Measurements from ENCODE around the gene AKAP8L. TPM values are rescaled to one million over a fixed set of nuclear protein-coding genes. Genes with fewer than 3 reads are reported as not detected.

Gene AKAP8L
- polyA plus RNA-seq, 1 of the 3 experiments (the other 2 are of a cell fraction), result 44.7 TPM

DNA sequence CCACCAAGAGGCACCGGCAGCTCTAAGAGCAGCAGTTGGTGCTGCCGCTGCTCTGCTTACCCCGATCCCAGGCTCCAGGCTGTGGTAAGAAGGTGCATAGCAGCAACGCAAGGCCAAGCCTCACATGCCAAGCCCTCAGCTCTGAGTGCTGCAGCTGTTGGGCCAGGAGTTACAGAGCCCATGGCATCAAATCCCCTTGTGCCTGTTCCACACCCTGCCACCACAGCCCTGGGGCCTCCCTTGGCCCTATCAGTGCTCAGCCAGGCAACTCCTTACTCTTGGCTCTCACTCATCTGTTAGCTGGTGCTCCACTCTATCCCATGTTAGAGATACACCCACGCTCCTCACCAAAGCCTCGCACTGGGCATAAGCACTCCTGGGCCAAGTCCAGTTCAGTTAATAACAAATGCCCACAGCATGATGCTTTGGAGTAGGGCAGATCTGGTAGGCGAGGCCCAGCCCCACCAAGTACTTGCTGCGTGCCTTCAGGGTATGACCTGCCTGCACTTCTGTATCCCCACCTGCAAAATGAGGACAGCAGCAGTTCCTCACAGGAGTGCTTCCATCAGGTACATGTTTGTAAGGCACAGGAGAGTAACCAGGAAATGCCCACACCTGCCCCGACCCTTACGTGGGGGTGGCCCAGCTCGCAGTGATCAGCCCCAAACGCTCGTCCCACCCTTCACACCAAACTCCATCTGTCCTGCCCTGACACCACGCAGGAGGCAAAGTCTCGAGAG is 16.2 kb downstream of the AKAP8L start:
- Histone ChIP-seq H2AFZ (ENCODE audit: low read depth) (no peak overlapping the region), H3K79me2 (ENCODE audit: insufficient read depth) (peaks cover 62% of the 10 kb centered on the region), H3K4me3 (ENCODE audit: low read depth in 2 of 2, low read length in 1 of 2) (no peak overlapping the region), H3K9me2 (no peaks in the 10 kb centered on the region), H3K9ac (no peak overlapping the region), H3K36me3 (replicated peaks in 1 of 2; ENCODE audit: control insufficient read depth in 1 of 2, insufficient read depth in 2 of 2, low read length in 1 of 2) (peaks cover 6 to 59% of the 10 kb centered on the region in 2 experiments), H3K9me3 (no peaks in the 10 kb centered on the region), H4K20me1 (ENCODE audit: insufficient read depth) (peaks cover 67% of the 10 kb centered on the region), H3K4me1 (ENCODE audit: control insufficient read depth in 1 of 2, insufficient read depth in 2 of 2, low read depth in 1 of 2, low read length in 1 of 2) (peaks cover 0 to 2% of the 10 kb centered on the region in 2 experiments; a peak in 2 of 4 replicates), H3F3A (replicated peaks; ENCODE audit: insufficient read depth) (no peaks in the 10 kb centered on the region), H3K27me3 (ENCODE audit: insufficient read depth) (no peaks in the 10 kb centered on the region), H3K4me2 (no peak overlapping the region), H3K27ac (ENCODE audit: low read depth in 2 of 2, low read length in 1 of 2) (no peak overlapping the region)
- no peak for DNase-seq
- ChIA-PET CTCF (interaction anchor here (4.5 kb wide), 1 partner anchor 16 kb away, joined by 19 read pairs; the partner anchor contains the start of gene AKAP8L), POLR2A (no interaction called here)
- WGBS (ENCODE audit: low lambda C conversion rate), result 93% methylated on average over 11 of the region's 15 CpGs
- TF ChIP-seq, protein P1, sequence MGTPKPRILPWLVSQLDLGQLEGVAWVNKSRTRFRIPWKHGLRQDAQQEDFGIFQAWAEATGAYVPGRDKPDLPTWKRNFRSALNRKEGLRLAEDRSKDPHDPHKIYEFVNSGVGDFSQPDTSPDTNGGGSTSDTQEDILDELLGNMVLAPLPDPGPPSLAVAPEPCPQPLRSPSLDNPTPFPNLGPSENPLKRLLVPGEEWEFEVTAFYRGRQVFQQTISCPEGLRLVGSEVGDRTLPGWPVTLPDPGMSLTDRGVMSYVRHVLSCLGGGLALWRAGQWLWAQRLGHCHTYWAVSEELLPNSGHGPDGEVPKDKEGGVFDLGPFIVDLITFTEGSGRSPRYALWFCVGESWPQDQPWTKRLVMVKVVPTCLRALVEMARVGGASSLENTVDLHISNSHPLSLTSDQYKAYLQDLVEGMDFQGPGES (IDR thresholded peaks at IDR 0.05; ENCODE audit: low read depth, low read length), result no peak
- TF ChIP-seq FOXJ3 (CRISPR knock-in tag; IDR thresholded peaks at IDR 0.05), result no peak

DNA sequence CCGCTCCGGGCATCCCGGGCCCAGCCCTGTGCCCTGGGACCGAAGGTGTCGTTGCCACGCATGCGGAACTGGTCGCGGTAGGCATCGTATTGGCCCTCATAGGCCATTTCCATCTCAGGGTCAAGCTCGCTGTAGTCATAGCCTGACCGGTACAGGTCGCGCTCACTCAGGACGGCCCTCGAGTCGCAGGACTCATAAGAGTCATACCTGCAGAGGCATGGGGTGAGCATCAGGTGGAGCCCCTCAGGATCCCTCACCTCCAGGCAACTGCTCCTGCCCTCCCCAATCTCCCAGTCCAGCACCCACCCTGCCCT is 17.4 kb downstream of the AKAP8L start:
- Histone ChIP-seq H3K4me3 (ENCODE audit: low read depth in 2 of 2, low read length in 1 of 2) (no peak overlapping the region), H3K9ac (no peak overlapping the region), H3K27ac (ENCODE audit: low read depth in 2 of 2, low read length in 1 of 2) (no peak overlapping the region), H3K36me3 (replicated peaks in 1 of 2; ENCODE audit: control insufficient read depth in 1 of 2, insufficient read depth in 2 of 2, low read length in 1 of 2) (peaks cover 5 to 71% of the 10 kb centered on the region in 2 experiments), H3K9me2 (no peaks in the 10 kb centered on the region), H2AFZ (ENCODE audit: low read depth) (no peak overlapping the region), H3K4me1 (ENCODE audit: control insufficient read depth in 1 of 2, insufficient read depth in 2 of 2, low read depth in 1 of 2, low read length in 1 of 2) (no peaks in the 10 kb centered on the region; a peak in 1 of 4 replicates), H3K4me2 (no peak overlapping the region), H3K79me2 (ENCODE audit: insufficient read depth) (peaks cover 55% of the 10 kb centered on the region), H3K9me3 (no peaks in the 10 kb centered on the region), H3F3A (replicated peaks; ENCODE audit: insufficient read depth) (no peaks in the 10 kb centered on the region), H3K27me3 (ENCODE audit: insufficient read depth) (no peaks in the 10 kb centered on the region), H4K20me1 (ENCODE audit: insufficient read depth) (peaks cover 55% of the 10 kb centered on the region)
- 98% methylated on average over 11 of the region's 17 CpGs for WGBS (ENCODE audit: low lambda C conversion rate)
- CTCF ChIA-PET, result interaction anchor here (0.9 kb wide), 1 partner anchor 300 kb away, joined by 3 read pairs; no protein-coding TSS in a partner anchor
- DNase-seq, result no peak
- POLR2A ChIA-PET, result interaction anchor here (1.6 kb wide), 1 partner anchor 21 kb away, joined by 5 read pairs; the partner anchor contains the start of gene AKAP8
- TF ChIP-seq SIN3A (IDR thresholded peaks at IDR 0.05; ENCODE audit: borderline replicate concordance, low read depth, low read length) (no peak), YY1 (IDR thresholded peaks at IDR 0.05; ENCODE audit: low read depth) (no peak), POLR2AphosphoS5 (IDR thresholded peaks at IDR 0.05; ENCODE audit: low read depth, low read length) (no peak), EP300 (IDR thresholded peaks at IDR 0.05; ENCODE audit: borderline replicate concordance in 1 of 2, low read depth in 1 of 2, low read length in 1 of 2) (no peak), RXRA (IDR thresholded peaks at IDR 0.05; ENCODE audit: borderline replicate concordance, low read depth) (no peak), SMC3 (IDR thresholded peaks at IDR 0.05; ENCODE audit: low read depth, low read length) (no peak), RAD21 (IDR thresholded peaks at IDR 0.05; ENCODE audit: low read length) (no peak), MXI1 (IDR thresholded peaks at IDR 0.05; ENCODE audit: low read depth, low read length) (no peak), RFX5 (IDR thresholded peaks at IDR 0.05; ENCODE audit: low read length) (no peak), GABPA (IDR thresholded peaks at IDR 0.05; ENCODE audit: low read depth) (no peak), TAF1 (IDR thresholded peaks at IDR 0.05; ENCODE audit: borderline replicate concordance, low read depth, low read length) (no peak)
- TF ChIP-seq, protein P2, sequence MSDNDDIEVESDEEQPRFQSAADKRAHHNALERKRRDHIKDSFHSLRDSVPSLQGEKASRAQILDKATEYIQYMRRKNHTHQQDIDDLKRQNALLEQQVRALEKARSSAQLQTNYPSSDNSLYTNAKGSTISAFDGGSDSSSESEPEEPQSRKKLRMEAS (IDR thresholded peaks at IDR 0.05; ENCODE audit: low read depth), result no peak
- TF ChIP-seq, protein P3, sequence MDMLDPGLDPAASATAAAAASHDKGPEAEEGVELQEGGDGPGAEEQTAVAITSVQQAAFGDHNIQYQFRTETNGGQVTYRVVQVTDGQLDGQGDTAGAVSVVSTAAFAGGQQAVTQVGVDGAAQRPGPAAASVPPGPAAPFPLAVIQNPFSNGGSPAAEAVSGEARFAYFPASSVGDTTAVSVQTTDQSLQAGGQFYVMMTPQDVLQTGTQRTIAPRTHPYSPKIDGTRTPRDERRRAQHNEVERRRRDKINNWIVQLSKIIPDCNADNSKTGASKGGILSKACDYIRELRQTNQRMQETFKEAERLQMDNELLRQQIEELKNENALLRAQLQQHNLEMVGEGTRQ (IDR thresholded peaks at IDR 0.05; ENCODE audit: borderline replicate concordance, low read depth, low read length), result no peak
- TF ChIP-seq, protein P4, sequence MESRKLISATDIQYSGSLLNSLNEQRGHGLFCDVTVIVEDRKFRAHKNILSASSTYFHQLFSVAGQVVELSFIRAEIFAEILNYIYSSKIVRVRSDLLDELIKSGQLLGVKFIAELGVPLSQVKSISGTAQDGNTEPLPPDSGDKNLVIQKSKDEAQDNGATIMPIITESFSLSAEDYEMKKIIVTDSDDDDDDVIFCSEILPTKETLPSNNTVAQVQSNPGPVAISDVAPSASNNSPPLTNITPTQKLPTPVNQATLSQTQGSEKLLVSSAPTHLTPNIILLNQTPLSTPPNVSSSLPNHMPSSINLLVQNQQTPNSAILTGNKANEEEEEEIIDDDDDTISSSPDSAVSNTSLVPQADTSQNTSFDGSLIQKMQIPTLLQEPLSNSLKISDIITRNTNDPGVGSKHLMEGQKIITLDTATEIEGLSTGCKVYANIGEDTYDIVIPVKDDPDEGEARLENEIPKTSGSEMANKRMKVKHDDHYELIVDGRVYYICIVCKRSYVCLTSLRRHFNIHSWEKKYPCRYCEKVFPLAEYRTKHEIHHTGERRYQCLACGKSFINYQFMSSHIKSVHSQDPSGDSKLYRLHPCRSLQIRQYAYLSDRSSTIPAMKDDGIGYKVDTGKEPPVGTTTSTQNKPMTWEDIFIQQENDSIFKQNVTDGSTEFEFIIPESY (IDR thresholded peaks at IDR 0.05; ENCODE audit: borderline replicate concordance, low read depth), result no peak
- TF ChIP-seq, protein P1 (IDR thresholded peaks at IDR 0.05; ENCODE audit: low read depth, low read length), result no peak

All from SK-N-SH (cell line).